Muscle layer of duodenum (tissue), 2 donors: ENCODE data around the gene IER3IP1.
"Not testable (repeated sequence)": the region's sequence is repeated elsewhere in the genome, so short reads cannot be mapped to it uniquely, and the experiment has no call there.

Experiments
- H3K27ac ChIP-seq: one replicate; pipeline ENCODE4 v1.7.0; 2013; ENCODE audit warnings: mild to moderate bottlenecking, low read length
- H3K27me3 ChIP-seq: one replicate; pipeline ENCODE4 v1.7.0; 2013; ENCODE audit warnings: low read depth, mild to moderate bottlenecking, control low read depth, low read length
- H3K36me3 ChIP-seq, 2 donors: one replicate each; pipeline ENCODE4 v1.7.0; 2013; ENCODE audit warnings: low read length in 2 of 2, control low read depth in 1 of 2, mild to moderate bottlenecking in 1 of 2; ENCODE audit not compliant: insufficient read depth in 2 of 2, control insufficient read depth in 1 of 2
- H3K4me1 ChIP-seq, 2 donors: one replicate each; pipeline ENCODE4 v1.7.0; 2013; ENCODE audit warnings: low read length in 2 of 2, mild to moderate bottlenecking in 2 of 2, control low read depth in 1 of 2, moderate library complexity in 1 of 2; ENCODE audit not compliant: insufficient read depth in 2 of 2, control insufficient read depth in 1 of 2
- H3K4me3 ChIP-seq, 2 donors: one replicate each; pipeline ENCODE4 v1.7.0; 2013; ENCODE audit warnings: low read length in 2 of 2, low read depth in 1 of 2, mild to moderate bottlenecking in 1 of 2
- H3K9me3 ChIP-seq, 2 donors: one replicate each; pipeline ENCODE4 v1.7.0; 2013; ENCODE audit warnings: low read length in 2 of 2, control low read depth in 1 of 2, mild to moderate bottlenecking in 1 of 2; ENCODE audit not compliant: control insufficient read depth in 1 of 2
- donor health status: healthy.

IER3IP1 gene

GRCh38 chr18:47175898-47176575 is at the start of gene IER3IP1:
Gene IER3IP1, minus strand, starts transcription at chr18:47176364. Its CDS starts 87 bp downstream, at chr18:47176277.
- Histone ChIP-seq H3K27ac (peak within 1 kb of the TSS; percentile 60), H3K4me1 (peaks cover 7 to 28% of the 10 kb centered on the region in 2 donors), H3K27me3 (no peaks in the 10 kb centered on the region), H3K36me3 (no peaks in the 10 kb centered on the region), H3K9me3 (no peaks in the 10 kb centered on the region), H3K4me3 (peak within 1 kb of the TSS; percentile 86 to 93)

GRCh38 chr18:47215554-47216138 is 39.5 kb upstream of the IER3IP1 start:
- Histone ChIP-seq H3K36me3 (no peaks in the 10 kb centered on the region), H3K4me1 (no peaks in the 10 kb centered on the region), H3K27ac (no peak overlapping the region), H3K9me3 (no peaks in the 10 kb centered on the region), H3K27me3 (no peaks in the 10 kb centered on the region), H3K4me3 (no peak overlapping the region)

GRCh38 chr18:47209171-47209570 is 33.0 kb upstream of the IER3IP1 start:
- Histone ChIP-seq H3K27ac (no peak overlapping the region), H3K27me3 (no peaks in the 10 kb centered on the region), H3K36me3 (no peaks in the 10 kb centered on the region), H3K4me3 (no peak overlapping the region), H3K9me3 (no peaks in the 10 kb centered on the region), H3K4me1 (no peaks in the 10 kb centered on the region)

GRCh38 chr18:47206945-47207637 is 30.9 kb upstream of the IER3IP1 start:
- Histone ChIP-seq H3K36me3 (no peaks in the 10 kb centered on the region), H3K27me3 (no peaks in the 10 kb centered on the region), H3K4me1 (no peaks in the 10 kb centered on the region), H3K4me3 (no peak overlapping the region), H3K9me3 (no peaks in the 10 kb centered on the region), H3K27ac (no peak overlapping the region)

- Histone ChIP-seq H3K9me3 (no peaks in the 10 kb centered on the region), H3K4me1 (no peaks in the 10 kb centered on the region), H3K4me3 (no peak overlapping the region), H3K36me3 (no peaks in the 10 kb centered on the region), H3K27ac (no peak overlapping the region), H3K27me3 (no peaks in the 10 kb centered on the region)
These were observed 28.9 kb upstream of the IER3IP1 start for GRCh38 chr18:47204908-47205522.

GRCh38 chr18:47203626-47204464 is 27.7 kb upstream of the IER3IP1 start:
- Histone ChIP-seq H3K4me3 (no peak overlapping the region), H3K36me3 (no peaks in the 10 kb centered on the region), H3K27me3 (no peaks in the 10 kb centered on the region), H3K9me3 (no peaks in the 10 kb centered on the region), H3K4me1 (no peaks in the 10 kb centered on the region), H3K27ac (no peak overlapping the region)

GRCh38 chr18:47195961-47196360 is 19.8 kb upstream of the IER3IP1 start:
- not testable (repeated sequence) for H3K4me1 ChIP-seq, H3K4me3 ChIP-seq, H3K36me3 ChIP-seq, H3K27me3 ChIP-seq, H3K9me3 ChIP-seq, H3K27ac ChIP-seq

- Histone ChIP-seq H3K27ac (no peak overlapping the region), H3K4me1 (no peaks in the 10 kb centered on the region), H3K36me3 (no peaks in the 10 kb centered on the region), H3K4me3 (no peak overlapping the region), H3K27me3 (no peaks in the 10 kb centered on the region), H3K9me3 (no peaks in the 10 kb centered on the region)
These were observed 15.8 kb upstream of the IER3IP1 start for GRCh38 chr18:47191961-47192360.

GRCh38 chr18:47187721-47188120 is 11.6 kb upstream of the IER3IP1 start:
- no peak overlapping the region for H3K27ac ChIP-seq
- no peaks in the 10 kb centered on the region for H3K9me3 ChIP-seq
- no peaks in the 10 kb centered on the region for H3K27me3 ChIP-seq
- no peaks in the 10 kb centered on the region for H3K4me1 ChIP-seq
- H3K4me3 ChIP-seq: no peak overlapping the region
- H3K36me3 ChIP-seq: no peaks in the 10 kb centered on the region

- H3K36me3 ChIP-seq: no peaks in the 10 kb centered on the region
- no peaks in the 10 kb centered on the region for H3K4me1 ChIP-seq
- no peak overlapping the region for H3K4me3 ChIP-seq
- H3K27me3 ChIP-seq: no peaks in the 10 kb centered on the region
- no peak overlapping the region for H3K27ac ChIP-seq
- H3K9me3 ChIP-seq: no peaks in the 10 kb centered on the region
These were observed 8.4 kb upstream of the IER3IP1 start for GRCh38 chr18:47184419-47185050.
